Hepatocyte (in vitro differentiated cells): ENCODE data around the gene APBA3.

Source experiments
- CTCF ChIP-seq: fragments of 200-600 bp; sonication (generic); IDR thresholded peaks from 2 replicates; pipeline ENCODE4 v1.5.1; 2016; ENCODE audit warnings: antibody characterized with exemption, mild to moderate bottlenecking; ENCODE audit not compliant: poor library complexity
- EZH2 ChIP-seq: fragments of 200-600 bp; sonication (generic); IDR thresholded peaks from 2 replicates; pipeline ENCODE4 v1.6.1; 2016; ENCODE audit warnings: antibody characterized with exemption, mild to moderate bottlenecking, borderline replicate concordance
- EZH2phosphoT487 ChIP-seq: fragments of 200-600 bp; sonication (generic); IDR thresholded peaks from one replicate; pipeline ENCODE4 v1.6.1; 2018; ENCODE audit warnings: antibody characterized with exemption, mild to moderate bottlenecking, low read depth, moderate library complexity; ENCODE audit not compliant: unreplicated experiment, severe bottlenecking

- TF ChIP-seq CTCF (no peak), EZH2phosphoT487 (no peak), EZH2 (no peak)
Observed at GRCh38 chr19:3796358-3796757, 34.9 kb upstream of the APBA3 start.
